ENCODE data around the gene SLC22A6.

SLC22A6 gene

GRCh38 chr11:62933285-62933684 is 51.5 kb downstream of the SLC22A6 start:
- DNase-seq (ENCODE audit: low read depth): no peak
- no peak overlapping the region for H3K4me3 ChIP-seq (ENCODE audit: low read depth, low read length)
- TF ChIP-seq, protein P1, sequence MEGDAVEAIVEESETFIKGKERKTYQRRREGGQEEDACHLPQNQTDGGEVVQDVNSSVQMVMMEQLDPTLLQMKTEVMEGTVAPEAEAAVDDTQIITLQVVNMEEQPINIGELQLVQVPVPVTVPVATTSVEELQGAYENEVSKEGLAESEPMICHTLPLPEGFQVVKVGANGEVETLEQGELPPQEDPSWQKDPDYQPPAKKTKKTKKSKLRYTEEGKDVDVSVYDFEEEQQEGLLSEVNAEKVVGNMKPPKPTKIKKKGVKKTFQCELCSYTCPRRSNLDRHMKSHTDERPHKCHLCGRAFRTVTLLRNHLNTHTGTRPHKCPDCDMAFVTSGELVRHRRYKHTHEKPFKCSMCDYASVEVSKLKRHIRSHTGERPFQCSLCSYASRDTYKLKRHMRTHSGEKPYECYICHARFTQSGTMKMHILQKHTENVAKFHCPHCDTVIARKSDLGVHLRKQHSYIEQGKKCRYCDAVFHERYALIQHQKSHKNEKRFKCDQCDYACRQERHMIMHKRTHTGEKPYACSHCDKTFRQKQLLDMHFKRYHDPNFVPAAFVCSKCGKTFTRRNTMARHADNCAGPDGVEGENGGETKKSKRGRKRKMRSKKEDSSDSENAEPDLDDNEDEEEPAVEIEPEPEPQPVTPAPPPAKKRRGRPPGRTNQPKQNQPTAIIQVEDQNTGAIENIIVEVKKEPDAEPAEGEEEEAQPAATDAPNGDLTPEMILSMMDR (IDR thresholded peaks at IDR 0.05; ENCODE audit: control insufficient read depth, extremely low read depth, insufficient read depth): no peak

DNA sequence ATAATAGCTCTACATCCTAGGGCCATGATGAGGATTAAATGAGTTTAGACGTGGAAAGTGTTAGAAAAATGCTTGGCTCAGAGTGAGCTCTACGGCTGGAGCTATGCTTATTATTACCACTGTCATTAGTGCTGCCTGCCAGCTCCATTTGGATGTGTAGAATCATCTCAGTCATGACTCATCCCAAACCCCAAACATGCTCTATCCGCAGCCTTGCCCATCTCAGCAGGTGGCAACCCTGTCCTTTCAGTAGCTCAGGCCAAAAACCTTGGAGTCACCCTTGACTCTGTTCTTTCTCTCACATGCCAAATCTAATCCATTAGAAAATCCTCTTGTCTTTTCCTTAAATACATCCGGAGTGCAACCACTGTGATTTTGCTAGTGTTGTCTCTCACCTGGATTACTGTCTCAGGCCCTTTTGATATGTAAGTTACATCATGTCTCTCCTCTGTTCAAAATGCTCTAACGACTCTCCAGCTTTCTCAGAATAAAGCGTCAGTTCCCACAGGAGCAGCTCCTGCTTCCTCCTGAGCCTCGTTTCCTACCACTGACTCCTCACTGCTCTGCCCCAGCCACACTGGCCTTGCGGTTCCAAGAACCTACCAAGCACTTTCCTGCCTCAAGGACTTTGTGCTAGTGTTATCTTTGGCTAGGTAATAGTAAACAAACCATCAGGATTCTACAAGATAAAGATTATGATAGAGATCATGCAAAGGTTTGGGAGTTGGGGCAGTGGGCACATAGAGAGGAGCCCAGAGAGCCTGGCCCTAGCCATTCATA is 53.1 kb downstream of the SLC22A6 start:
- TF ChIP-seq, protein P1 (IDR thresholded peaks at IDR 0.05; ENCODE audit: control insufficient read depth, extremely low read depth, insufficient read depth): no peak
- H3K4me3 ChIP-seq (ENCODE audit: low read depth, low read length): no peak overlapping the region
- DNase-seq (ENCODE audit: low read depth): no peak

GRCh38 chr11:62930666-62931065 is 54.1 kb downstream of the SLC22A6 start:
- no peak for DNase-seq (ENCODE audit: low read depth)
- TF ChIP-seq, protein P1 (IDR thresholded peaks at IDR 0.05; ENCODE audit: control insufficient read depth, extremely low read depth, insufficient read depth): no peak
- no peak overlapping the region for H3K4me3 ChIP-seq (ENCODE audit: low read depth, low read length)

- no peak overlapping the region for H3K4me3 ChIP-seq (ENCODE audit: low read depth, low read length)
- TF ChIP-seq, protein P1 (IDR thresholded peaks at IDR 0.05; ENCODE audit: control insufficient read depth, extremely low read depth, insufficient read depth): no peak
- no peak for DNase-seq (ENCODE audit: low read depth)
These were observed 54.6 kb downstream of the SLC22A6 start for GRCh38 chr11:62930157-62930556.

GRCh38 chr11:62928011-62928410 is 56.8 kb downstream of the SLC22A6 start:
- TF ChIP-seq, protein P1 (IDR thresholded peaks at IDR 0.05; ENCODE audit: control insufficient read depth, extremely low read depth, insufficient read depth): no peak
- no peak for DNase-seq (ENCODE audit: low read depth)
- no peak overlapping the region for H3K4me3 ChIP-seq (ENCODE audit: low read depth, low read length)

- no peak for DNase-seq (ENCODE audit: low read depth)
- TF ChIP-seq, protein P1 (IDR thresholded peaks at IDR 0.05; ENCODE audit: control insufficient read depth, extremely low read depth, insufficient read depth): no peak
- H3K4me3 ChIP-seq (ENCODE audit: low read depth, low read length): no peak overlapping the region
These were observed 57.9 kb downstream of the SLC22A6 start for GRCh38 chr11:62926680-62927455.

All from LNCaP clone FGC (cell line).